A549 (cell line): ENCODE measurements around the gene ANO2.
A peak's percentile ranks its signal among the peaks of the same experiment; 100 is the strongest.

ENCODE experiments used
- CEBPB ChIP-seq, 2 experiments: fragments of >200 bp in 1 of 2; sonication (Bioruptor Twin) in 1 of 2; formaldehyde crosslinking in 1 of 2; IDR thresholded peaks; 2 replicates each; pipeline ENCODE4 v1.6.1; 2012 to 2016
- CHD2 ChIP-seq: fragments of 150-350 bp; IDR thresholded peaks from 2 replicates; pipeline ENCODE4 v1.6.1; 2014; ENCODE audit warnings: low read length; ENCODE audit not compliant: partially characterized antibody
- EP300 ChIP-seq, 2 experiments: fragments of >200 bp; sonication (Bioruptor Twin); formaldehyde crosslinking; IDR thresholded peaks; 2 replicates in 1 of 2; 3 replicates in 1 of 2; pipeline ENCODE4 v1.6.1; 2016 to 2017
- JUN ChIP-seq, 2 experiments: fragments of >200 bp; sonication (Bioruptor Twin); formaldehyde crosslinking; IDR thresholded peaks; 2 replicates in 1 of 2; 3 replicates in 1 of 2; pipeline ENCODE4 v1.6.1; 2016 to 2017
- MAX ChIP-seq: IDR thresholded peaks from 2 replicates; pipeline ENCODE4 v1.6.1; 2012
- PBX3 ChIP-seq: IDR thresholded peaks from 2 replicates; pipeline ENCODE4 v1.6.1; 2012
- POLR2A ChIP-seq: IDR thresholded peaks from 2 replicates; pipeline ENCODE4 v1.6.1; 2012; ENCODE audit warnings: mild to moderate bottlenecking, low read length
- RCOR1 ChIP-seq: fragments of 150-350 bp; IDR thresholded peaks from 2 replicates; pipeline ENCODE4 v1.6.1; 2014; ENCODE audit warnings: antibody characterized with exemption, low read length, low read depth
- TP53 ChIP-seq: fragments of 250-450 bp; sonication (Bioruptor Pico); IDR thresholded peaks from 2 replicates; pipeline ENCODE4 v1.5.0; 2021; ENCODE audit warnings: mild to moderate bottlenecking, moderate library complexity
- USF2 ChIP-seq: fragments of 450-650 bp; IDR thresholded peaks from 2 replicates; pipeline ENCODE4 v1.6.1; 2014; ENCODE audit warnings: antibody characterized with exemption
- TF ChIP-seq, protein P1 (sequence below): fragments of >200 bp; sonication (Bioruptor Twin); formaldehyde crosslinking; IDR thresholded peaks from 3 replicates; pipeline ENCODE4 v1.5.1; 2016

GRCh38 chr12:5965950-5966383 lies 20.9 kb upstream of the ANO2 start:
- TF ChIP-seq, protein P1, sequence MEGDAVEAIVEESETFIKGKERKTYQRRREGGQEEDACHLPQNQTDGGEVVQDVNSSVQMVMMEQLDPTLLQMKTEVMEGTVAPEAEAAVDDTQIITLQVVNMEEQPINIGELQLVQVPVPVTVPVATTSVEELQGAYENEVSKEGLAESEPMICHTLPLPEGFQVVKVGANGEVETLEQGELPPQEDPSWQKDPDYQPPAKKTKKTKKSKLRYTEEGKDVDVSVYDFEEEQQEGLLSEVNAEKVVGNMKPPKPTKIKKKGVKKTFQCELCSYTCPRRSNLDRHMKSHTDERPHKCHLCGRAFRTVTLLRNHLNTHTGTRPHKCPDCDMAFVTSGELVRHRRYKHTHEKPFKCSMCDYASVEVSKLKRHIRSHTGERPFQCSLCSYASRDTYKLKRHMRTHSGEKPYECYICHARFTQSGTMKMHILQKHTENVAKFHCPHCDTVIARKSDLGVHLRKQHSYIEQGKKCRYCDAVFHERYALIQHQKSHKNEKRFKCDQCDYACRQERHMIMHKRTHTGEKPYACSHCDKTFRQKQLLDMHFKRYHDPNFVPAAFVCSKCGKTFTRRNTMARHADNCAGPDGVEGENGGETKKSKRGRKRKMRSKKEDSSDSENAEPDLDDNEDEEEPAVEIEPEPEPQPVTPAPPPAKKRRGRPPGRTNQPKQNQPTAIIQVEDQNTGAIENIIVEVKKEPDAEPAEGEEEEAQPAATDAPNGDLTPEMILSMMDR, result peak; percentile 74
- TF ChIP-seq CEBPB (IDR thresholded peaks at IDR 0.05) (no peak), POLR2A (no peak), CHD2 (no peak), USF2 (no peak), EP300 (IDR thresholded peaks at IDR 0.05) (no peak), TP53 (CRISPR knock-in tag) (no peak), PBX3 (no peak), RCOR1 (no peak), MAX (no peak), JUN (IDR thresholded peaks at IDR 0.05) (no peak)
